Measurements from ENCODE around the gene IFITM5. TPM values are rescaled to one million over a fixed set of nuclear protein-coding genes. Genes with fewer than 3 reads are reported as not detected.
"Not testable (repeated sequence)": the region's sequence is repeated elsewhere in the genome, so short reads cannot be mapped to it uniquely, and the experiment has no call there.

The IFITM5 gene
- total RNA-seq, 1 experiment from 2014 or later, result not detected

GRCh38 chr11:330694-331357, 31.5 kb upstream of the IFITM5 start:
- DNase-seq, result no peak
- H3K27me3 ChIP-seq, result no peaks in the 10 kb centered on the region
- H3K9me3 ChIP-seq, result peaks cover 6% of the 10 kb centered on the region
- H3K36me3 ChIP-seq, result no peaks in the 10 kb centered on the region
- H3K4me3 ChIP-seq, result no peak overlapping the region

GRCh38 chr11:330307-330693, 31.0 kb upstream of the IFITM5 start:
- Histone ChIP-seq H3K9me3 (peaks cover 6% of the 10 kb centered on the region), H3K36me3 (no peaks in the 10 kb centered on the region)
- no peak for DNase-seq

GRCh38 chr11:329886-330253, 30.5 kb upstream of the IFITM5 start:
- H3K36me3 ChIP-seq, result no peaks in the 10 kb centered on the region
- peaks cover 6% of the 10 kb centered on the region for H3K9me3 ChIP-seq
- no peak for DNase-seq
- H3K4me3 ChIP-seq, result no peak overlapping the region
- no peaks in the 10 kb centered on the region for H3K27me3 ChIP-seq

More at GRCh38 chr11:330307-330693, 31.0 kb upstream of the IFITM5 start:
- Histone ChIP-seq H3K4me3 (no peak overlapping the region), H3K27me3 (no peaks in the 10 kb centered on the region)

GRCh38 chr11:328516-329100, 29.3 kb upstream of the IFITM5 start:
- not testable (repeated sequence) for H3K27me3 ChIP-seq, H3K36me3 ChIP-seq, H3K9me3 ChIP-seq, H3K4me3 ChIP-seq, DNase-seq

- H3K36me3 ChIP-seq, result no peaks in the 10 kb centered on the region
- DNase-seq, result no peak
- no peaks in the 10 kb centered on the region for H3K27me3 ChIP-seq
- H3K9me3 ChIP-seq, result peaks cover 6% of the 10 kb centered on the region
- no peak overlapping the region for H3K4me3 ChIP-seq
Measured at GRCh38 chr11:328012-328411, 28.7 kb upstream of the IFITM5 start.

- Histone ChIP-seq H3K4me3 (no peak overlapping the region), H3K36me3 (no peaks in the 10 kb centered on the region), H3K27me3 (no peaks in the 10 kb centered on the region), H3K9me3 (peaks cover 6% of the 10 kb centered on the region)
- no peak for DNase-seq
Measured at GRCh38 chr11:327581-327923, 28.2 kb upstream of the IFITM5 start.

- no peaks in the 10 kb centered on the region for H3K27me3 ChIP-seq
- no peak overlapping the region for H3K4me3 ChIP-seq
- peaks cover 6% of the 10 kb centered on the region for H3K9me3 ChIP-seq
- no peak for DNase-seq
- no peaks in the 10 kb centered on the region for H3K36me3 ChIP-seq
Measured at GRCh38 chr11:326842-327580, 27.7 kb upstream of the IFITM5 start.

- Histone ChIP-seq H3K9me3 (peaks cover 2% of the 10 kb centered on the region; the same call in 1 of the 2 replicates), H3K27me3 (no peaks in the 10 kb centered on the region), H3K4me3 (no peak overlapping the region), H3K36me3 (no peaks in the 10 kb centered on the region)
- DNase-seq, result no peak
Measured at GRCh38 chr11:326592-326841, 27.2 kb upstream of the IFITM5 start.

- no peak for DNase-seq
- Histone ChIP-seq H3K9me3 (no peaks in the 10 kb centered on the region), H3K27me3 (no peaks in the 10 kb centered on the region), H3K4me3 (no peak overlapping the region), H3K36me3 (no peaks in the 10 kb centered on the region)
Measured at GRCh38 chr11:325796-326591, 26.7 kb upstream of the IFITM5 start.

GRCh38 chr11:324593-325517, 25.5 kb upstream of the IFITM5 start:
- not testable (repeated sequence) for H3K9me3 ChIP-seq, H3K4me3 ChIP-seq, H3K36me3 ChIP-seq, DNase-seq, H3K27me3 ChIP-seq

GRCh38 chr11:324156-324555, 24.8 kb upstream of the IFITM5 start:
- DNase-seq, result no peak
- Histone ChIP-seq H3K27me3 (no peaks in the 10 kb centered on the region), H3K9me3 (no peaks in the 10 kb centered on the region), H3K4me3 (no peak overlapping the region), H3K36me3 (peaks cover 4% of the 10 kb centered on the region)

- H3K9me3 ChIP-seq, DNase-seq, H3K27me3 ChIP-seq: not testable (repeated sequence)
- H3K36me3 ChIP-seq, result peaks cover 20% of the 10 kb centered on the region
- H3K4me3 ChIP-seq, result peak overlapping the region; percentile 97
Measured at GRCh38 chr11:319888-320273, 20.6 kb upstream of the IFITM5 start.

GRCh38 chr11:319121-319887, 20.0 kb upstream of the IFITM5 start:
- peak overlapping the region; percentile 63 for H3K4me3 ChIP-seq
- not testable (repeated sequence) for H3K9me3 ChIP-seq, H3K27me3 ChIP-seq, DNase-seq
- peaks cover 23% of the 10 kb centered on the region for H3K36me3 ChIP-seq

GRCh38 chr11:318405-319120, 19.2 kb upstream of the IFITM5 start:
- not testable (repeated sequence) for H3K27me3 ChIP-seq, DNase-seq, H3K9me3 ChIP-seq
- peaks cover 23% of the 10 kb centered on the region for H3K36me3 ChIP-seq
- H3K4me3 ChIP-seq, result peak overlapping the region; percentile 63

- peak overlapping the region; percentile 15; the same call in 1 of the 2 replicates for H3K4me3 ChIP-seq
- not testable (repeated sequence) for H3K9me3 ChIP-seq, DNase-seq, H3K27me3 ChIP-seq
- peaks cover 23% of the 10 kb centered on the region for H3K36me3 ChIP-seq
Measured at GRCh38 chr11:317668-318404, 18.5 kb upstream of the IFITM5 start.

Data from MG63 (cell line).